ENCODE data around the gene ERBB4. TPM values are rescaled to one million over a fixed set of nuclear protein-coding genes. Genes with fewer than 3 reads are reported as not detected.

ERBB4 gene
- polyA plus RNA-seq, 1 donor from 2014 or later = not detected

DNA sequence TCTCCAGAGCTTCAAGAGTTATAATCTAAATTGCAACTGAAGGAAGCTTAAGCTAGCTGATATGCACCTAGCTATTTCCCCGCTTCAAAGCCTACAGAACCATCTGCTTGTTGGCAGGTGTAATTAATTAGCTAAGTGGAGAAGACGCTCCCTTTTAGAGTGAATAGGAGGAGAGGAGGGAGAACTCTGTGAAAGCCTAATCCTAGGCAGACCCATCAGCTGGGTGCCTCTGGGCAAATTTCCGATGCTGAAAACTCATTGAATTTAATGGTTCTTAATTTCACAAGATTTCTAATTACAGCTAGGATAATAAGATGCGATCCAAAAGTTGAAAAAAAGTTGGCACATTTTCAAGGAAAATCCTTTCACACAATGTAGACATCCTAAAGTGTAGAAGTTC lies 735.9 kb downstream of the ERBB4 start:
- no peaks in the 10 kb centered on the region for H3K4me1 Mint-ChIP-seq
- H3K9me3 Mint-ChIP-seq = peaks cover 0 to 3% (median 3%) of the 10 kb centered on the region in 3 donors
- H3K4me3 Mint-ChIP-seq = no peak overlapping the region
- H3K27me3 Mint-ChIP-seq = no peaks in the 10 kb centered on the region
- H3K36me3 Mint-ChIP-seq = no peaks in the 10 kb centered on the region
- H3K27ac Mint-ChIP-seq = no peak overlapping the region

DNA sequence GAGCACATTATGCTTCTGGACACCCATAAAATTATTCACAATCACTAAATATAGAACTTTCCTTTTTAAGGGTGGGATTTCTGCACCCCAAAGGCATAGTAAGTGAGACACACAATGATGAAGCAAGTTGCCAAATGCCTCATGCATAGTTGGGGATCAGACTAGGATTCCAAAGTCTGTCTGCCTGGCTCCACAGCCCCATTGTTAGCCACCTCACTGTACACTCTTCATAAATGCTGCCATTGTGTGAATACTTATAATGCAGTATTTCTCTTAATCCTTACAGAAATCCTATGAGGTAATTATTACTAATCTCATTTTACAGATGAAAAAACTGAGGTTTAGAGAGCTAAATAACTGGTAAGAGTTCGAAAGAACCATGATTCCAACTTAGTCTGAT lies 738.6 kb downstream of the ERBB4 start:
- H3K36me3 Mint-ChIP-seq = no peaks in the 10 kb centered on the region
- H3K4me3 Mint-ChIP-seq = no peak overlapping the region
- H3K9me3 Mint-ChIP-seq = peaks cover 0 to 3% (median 0%) of the 10 kb centered on the region in 3 donors
- no peak overlapping the region for H3K27ac Mint-ChIP-seq
- H3K27me3 Mint-ChIP-seq = no peaks in the 10 kb centered on the region
- no peaks in the 10 kb centered on the region for H3K4me1 Mint-ChIP-seq

DNA sequence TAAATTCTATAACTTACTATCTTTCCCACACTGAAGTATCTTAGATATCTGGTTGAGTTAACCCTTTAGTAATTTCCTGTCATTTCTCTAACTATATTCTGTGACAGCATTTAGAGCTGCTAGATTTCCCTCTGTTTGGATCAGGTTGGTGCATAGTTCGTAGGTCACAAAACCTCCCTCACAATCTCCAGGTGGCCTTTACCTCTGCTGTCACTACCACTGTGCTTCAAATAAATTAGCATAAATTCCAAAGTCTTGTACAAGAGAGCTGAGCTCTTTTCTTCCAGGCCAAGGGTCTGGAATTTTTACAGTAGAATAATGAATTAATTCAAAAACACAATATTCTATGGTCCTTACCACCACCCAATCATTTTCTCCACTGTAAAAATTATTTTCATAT lies 739.7 kb downstream of the ERBB4 start:
- peaks cover 0 to 1% (median 0%) of the 10 kb centered on the region in 3 donors for H3K9me3 Mint-ChIP-seq
- H3K36me3 Mint-ChIP-seq = no peaks in the 10 kb centered on the region
- H3K27me3 Mint-ChIP-seq = no peaks in the 10 kb centered on the region
- no peak overlapping the region for H3K27ac Mint-ChIP-seq
- no peaks in the 10 kb centered on the region for H3K4me1 Mint-ChIP-seq
- no peak overlapping the region for H3K4me3 Mint-ChIP-seq

GRCh38 chr2:211793690-211794089 lies 744.9 kb downstream of the ERBB4 start:
- Mint-ChIP-seq H3K4me3 (no peak overlapping the region), H3K9me3 (peaks cover 0 to 4% (median 2%) of the 10 kb centered on the region in 3 donors)

DNA sequence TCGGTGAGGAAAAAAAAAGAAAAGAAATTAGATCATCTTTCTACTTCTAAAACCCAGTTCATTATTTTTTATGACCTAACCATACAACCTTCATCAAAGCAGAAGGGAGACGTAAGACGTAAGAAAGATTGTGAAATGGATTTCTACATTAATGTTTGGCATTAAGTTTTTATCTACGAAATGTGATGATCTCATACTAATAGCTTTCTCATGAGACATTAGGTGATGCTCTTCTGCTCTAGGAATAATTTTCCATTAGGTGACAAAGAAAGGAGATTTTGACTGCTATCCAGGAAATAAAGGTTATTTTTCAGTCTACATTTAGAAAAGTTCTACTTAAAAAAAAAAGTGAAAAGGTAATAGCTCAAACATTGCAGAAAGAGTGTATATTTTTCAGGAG lies 748.6 kb downstream of the ERBB4 start:
- no peak overlapping the region for H3K4me3 Mint-ChIP-seq
- H3K27ac Mint-ChIP-seq = no peak overlapping the region
- H3K27me3 Mint-ChIP-seq = no peaks in the 10 kb centered on the region
- H3K36me3 Mint-ChIP-seq = no peaks in the 10 kb centered on the region
- H3K4me1 Mint-ChIP-seq = peaks cover 0 to 3% (median 0%) of the 10 kb centered on the region in 3 donors
- H3K9me3 Mint-ChIP-seq = peaks cover 0 to 4% (median 2%) of the 10 kb centered on the region in 3 donors

More at GRCh38 chr2:211793690-211794089, 744.9 kb downstream of the ERBB4 start:
- H3K27ac Mint-ChIP-seq = no peak overlapping the region
- H3K4me1 Mint-ChIP-seq = peaks cover 0 to 1% (median 0%) of the 10 kb centered on the region in 3 donors
- H3K36me3 Mint-ChIP-seq = no peaks in the 10 kb centered on the region
- H3K27me3 Mint-ChIP-seq = no peaks in the 10 kb centered on the region

DNA sequence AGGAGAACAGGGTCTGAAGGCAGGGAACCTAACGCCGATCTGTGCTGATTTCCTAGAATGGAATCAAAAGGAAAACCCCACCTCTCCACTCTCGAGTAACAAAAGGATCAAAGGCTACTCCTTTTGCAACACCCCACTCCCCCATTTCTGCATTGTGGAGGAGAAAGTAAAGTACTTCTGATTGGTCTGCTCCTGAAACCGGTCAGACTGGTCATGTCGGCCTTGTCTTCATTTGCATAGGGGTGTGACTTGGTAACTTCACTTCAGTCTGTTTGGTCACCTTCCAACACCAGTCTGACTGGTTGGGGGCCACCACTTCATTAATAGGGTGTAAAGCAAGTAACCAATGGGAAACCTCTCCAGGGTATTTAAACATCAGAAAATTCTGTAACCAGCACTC lies 771.9 kb downstream of the ERBB4 start:
- Mint-ChIP-seq H3K9me3 (peaks cover 2 to 6% (median 3%) of the 10 kb centered on the region in 3 donors), H3K27ac (no peak overlapping the region), H3K27me3 (no peaks in the 10 kb centered on the region), H3K4me1 (no peaks in the 10 kb centered on the region), H3K36me3 (no peaks in the 10 kb centered on the region), H3K4me3 (no peak overlapping the region)

DNA sequence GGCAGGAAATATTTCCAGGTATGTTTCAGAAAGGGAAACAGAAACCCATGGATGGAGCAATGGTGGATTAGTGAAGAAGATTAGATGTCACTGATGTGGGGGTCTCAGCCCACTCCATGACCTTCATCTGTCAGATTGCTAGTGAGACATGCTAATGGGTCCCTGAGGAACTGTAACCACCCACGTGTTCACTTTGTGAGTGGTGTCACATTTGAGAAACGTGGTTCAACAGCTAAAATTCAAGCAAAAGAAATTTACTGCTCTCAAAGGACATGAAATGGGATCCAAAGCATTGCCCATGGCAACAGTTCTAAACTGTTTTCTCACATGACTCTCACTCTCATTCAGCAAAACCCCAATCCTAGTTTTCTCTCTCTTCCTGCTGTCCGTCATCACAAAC lies 776.1 kb downstream of the ERBB4 start:
- Mint-ChIP-seq H3K4me3 (no peak overlapping the region), H3K36me3 (no peaks in the 10 kb centered on the region), H3K9me3 (peaks cover 0 to 4% (median 0%) of the 10 kb centered on the region in 3 donors), H3K27me3 (no peaks in the 10 kb centered on the region), H3K4me1 (no peaks in the 10 kb centered on the region), H3K27ac (no peak overlapping the region)

DNA sequence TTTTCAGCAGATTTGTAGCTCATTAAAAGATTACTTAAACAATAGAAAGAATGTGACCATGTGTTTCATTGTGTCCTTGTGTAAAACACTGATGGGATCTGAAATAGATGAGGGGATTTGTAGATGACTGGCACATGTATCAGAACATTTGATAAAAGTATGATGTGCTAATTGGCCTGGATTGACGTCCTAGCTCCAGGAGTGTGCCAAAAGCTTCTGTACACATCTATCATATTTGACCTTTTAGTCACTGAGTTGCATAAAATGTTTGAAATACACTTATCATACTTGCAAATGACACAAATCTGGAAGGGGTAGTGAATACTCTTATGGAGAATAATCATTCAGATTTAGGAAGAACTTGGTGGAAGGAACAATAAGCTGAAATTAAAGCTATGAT lies 778.5 kb downstream of the ERBB4 start:
- H3K9me3 Mint-ChIP-seq = peaks cover 0 to 2% (median 0%) of the 10 kb centered on the region in 3 donors
- no peaks in the 10 kb centered on the region for H3K27me3 Mint-ChIP-seq
- H3K36me3 Mint-ChIP-seq = no peaks in the 10 kb centered on the region
- no peaks in the 10 kb centered on the region for H3K4me1 Mint-ChIP-seq
- no peak overlapping the region for H3K27ac Mint-ChIP-seq
- no peak overlapping the region for H3K4me3 Mint-ChIP-seq

- no peaks in the 10 kb centered on the region for H3K27me3 Mint-ChIP-seq
- no peaks in the 10 kb centered on the region for H3K36me3 Mint-ChIP-seq
- no peaks in the 10 kb centered on the region for H3K4me1 Mint-ChIP-seq
- H3K4me3 Mint-ChIP-seq = no peak overlapping the region
- peaks cover 0 to 2% (median 1%) of the 10 kb centered on the region in 3 donors for H3K9me3 Mint-ChIP-seq
- H3K27ac Mint-ChIP-seq = no peak overlapping the region
Observed at GRCh38 chr2:211756266-211756665, 782.3 kb downstream of the ERBB4 start.

GRCh38 chr2:211755187-211755586 lies 783.4 kb downstream of the ERBB4 start:
- Mint-ChIP-seq H3K4me3 (no peak overlapping the region), H3K27ac (no peak overlapping the region), H3K27me3 (no peaks in the 10 kb centered on the region), H3K9me3 (peaks cover 0 to 2% (median 1%) of the 10 kb centered on the region in 3 donors), H3K36me3 (no peaks in the 10 kb centered on the region), H3K4me1 (no peaks in the 10 kb centered on the region)

GRCh38 chr2:211751848-211752247 lies 786.8 kb downstream of the ERBB4 start:
- Mint-ChIP-seq H3K36me3 (no peaks in the 10 kb centered on the region), H3K27me3 (no peaks in the 10 kb centered on the region), H3K9me3 (peaks cover 0 to 1% (median 0%) of the 10 kb centered on the region in 3 donors), H3K27ac (no peak overlapping the region), H3K4me1 (no peaks in the 10 kb centered on the region), H3K4me3 (no peak overlapping the region)

- H3K36me3 Mint-ChIP-seq = no peaks in the 10 kb centered on the region
- no peaks in the 10 kb centered on the region for H3K9me3 Mint-ChIP-seq
- no peaks in the 10 kb centered on the region for H3K27me3 Mint-ChIP-seq
- H3K4me3 Mint-ChIP-seq = no peak overlapping the region
- H3K4me1 Mint-ChIP-seq = no peaks in the 10 kb centered on the region
- H3K27ac Mint-ChIP-seq = no peak overlapping the region
Observed at GRCh38 chr2:211748339-211748738, 790.3 kb downstream of the ERBB4 start.

DNA sequence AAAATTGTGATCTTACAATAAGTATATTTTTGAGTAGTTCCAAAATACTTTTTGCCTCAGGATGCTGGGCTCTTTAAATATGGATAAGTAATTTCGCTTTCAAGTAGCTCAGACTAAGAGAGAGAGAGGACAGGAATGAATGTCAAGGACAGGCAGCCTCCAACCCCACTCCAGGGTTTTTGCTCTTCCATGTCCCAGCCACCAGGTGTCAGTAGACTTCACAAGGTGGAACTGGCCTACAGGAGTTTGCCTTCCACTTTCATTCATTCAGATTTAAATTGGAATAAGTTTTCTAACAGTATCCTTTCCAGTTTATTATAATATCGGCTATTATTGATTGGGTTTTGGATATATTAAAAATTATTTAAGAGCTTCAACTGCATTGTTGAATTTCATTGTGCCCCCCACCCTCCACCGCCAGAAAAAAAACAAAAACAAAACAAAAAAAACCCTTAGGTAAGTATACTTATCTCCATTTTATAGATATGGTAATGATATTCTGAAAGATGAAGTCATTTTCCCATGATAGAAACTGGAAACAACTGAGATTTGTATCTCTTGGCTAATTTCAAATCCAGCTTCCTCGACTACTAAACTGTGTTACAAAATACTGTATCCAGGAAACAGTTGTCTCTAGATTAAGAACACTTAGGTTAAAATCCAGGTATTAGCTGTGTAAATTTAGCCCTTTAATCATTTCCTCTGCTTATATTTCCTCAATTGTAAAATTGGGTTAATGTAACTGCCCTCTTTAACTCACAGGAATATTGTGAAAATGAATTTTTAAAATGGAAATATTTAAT lies 793.1 kb downstream of the ERBB4 start:
- Mint-ChIP-seq H3K27me3 (no peaks in the 10 kb centered on the region), H3K27ac (no peak overlapping the region), H3K4me3 (no peak overlapping the region), H3K4me1 (no peaks in the 10 kb centered on the region), H3K36me3 (no peaks in the 10 kb centered on the region), H3K9me3 (no peaks in the 10 kb centered on the region)

- Mint-ChIP-seq H3K4me1 (no peaks in the 10 kb centered on the region), H3K27me3 (no peaks in the 10 kb centered on the region), H3K9me3 (no peaks in the 10 kb centered on the region), H3K27ac (no peak overlapping the region), H3K4me3 (no peak overlapping the region), H3K36me3 (no peaks in the 10 kb centered on the region)
Observed at GRCh38 chr2:211744379-211744778, 794.2 kb downstream of the ERBB4 start.

GRCh38 chr2:211741966-211742365 lies 796.6 kb downstream of the ERBB4 start:
- Mint-ChIP-seq H3K9me3 (no peaks in the 10 kb centered on the region), H3K4me1 (no peaks in the 10 kb centered on the region), H3K36me3 (no peaks in the 10 kb centered on the region), H3K4me3 (no peak overlapping the region), H3K27ac (no peak overlapping the region), H3K27me3 (no peaks in the 10 kb centered on the region)

GRCh38 chr2:211737282-211737681 lies 801.3 kb downstream of the ERBB4 start:
- no peaks in the 10 kb centered on the region for H3K36me3 Mint-ChIP-seq
- H3K27me3 Mint-ChIP-seq = no peaks in the 10 kb centered on the region
- H3K4me3 Mint-ChIP-seq = no peak overlapping the region
- no peaks in the 10 kb centered on the region for H3K4me1 Mint-ChIP-seq
- H3K9me3 Mint-ChIP-seq = no peaks in the 10 kb centered on the region
- H3K27ac Mint-ChIP-seq = no peak overlapping the region

All from IgD-negative memory B cell (primary cell).